Stomach (tissue), 9 donors: ENCODE data around the gene AP3B1. TPM values are rescaled to one million over a fixed set of nuclear protein-coding genes. Genes with fewer than 3 reads are reported as not detected.

Experiments
- DNase-seq, 2 donors: peaks; one replicate each; pipeline versions ENCODE4 v3.0.0 to v3.0.0-alpha.2; 2013 to 2019
- H3K27ac ChIP-seq, 5 donors: fragments of 200-600 bp in 4 of 5; sonication (generic) in 4 of 5; one replicate each; pipeline ENCODE4 v1.5.1; 2013 to 2019; ENCODE audit warnings: mild to moderate bottlenecking in 1 of 5, moderate library complexity in 1 of 5
- H3K27me3 ChIP-seq, 3 donors: fragments of 200-600 bp; sonication (generic); one replicate each; pipeline ENCODE4 v1.5.1; 2017 to 2019; ENCODE audit warnings: mixed run types in 1 of 3
- H3K36me3 ChIP-seq, 4 donors: fragments of 200-600 bp; sonication (generic); 1 replicate in 3 of 4; 2 replicates in 1 of 4; pipeline ENCODE4 v1.5.1; 2016 to 2019
- H3K4me1 ChIP-seq, 4 donors: fragments of 200-600 bp; sonication (generic); one replicate each; pipeline ENCODE4 v1.5.1; 2016 to 2019
- H3K4me3 ChIP-seq, 4 donors: fragments of 200-600 bp; sonication (generic) in 3 of 4; one replicate each; pipeline ENCODE4 v1.5.1; 2016 to 2019; ENCODE audit warnings: mild to moderate bottlenecking in 1 of 4
- H3K9me3 ChIP-seq, 4 donors: fragments of 200-600 bp; sonication (generic); one replicate each; pipeline ENCODE4 v1.5.1; 2016 to 2019
- EP300 ChIP-seq: sonication (generic); formaldehyde crosslinking; IDR thresholded peaks from one replicate; pipeline ENCODE4 v1.6.1; 2017; ENCODE audit warnings: antibody characterized with exemption
- POLR2A ChIP-seq, 4 donors: fragments of 450-650 bp; IDR thresholded peaks; one replicate each; pipeline ENCODE4 v1.6.1; 2016; ENCODE audit warnings: antibody characterized with exemption in 4 of 4, control low read depth in 2 of 4, mild to moderate bottlenecking in 1 of 4, moderate library complexity in 1 of 4
- POLR2AphosphoS5 ChIP-seq, 3 donors: sonication (generic); formaldehyde crosslinking; IDR thresholded peaks; one replicate each; pipeline ENCODE4 v1.6.1; 2016; ENCODE audit warnings: antibody characterized with exemption in 3 of 3
- WGBS, 5 donors: extraction: QIAGEN DNeasy Blood & Tissue Kit in 3 of 5; methylation state at CpG; one replicate each; pipeline versions ENCODE4 v1.1.5 to v1.1.7; 2013 to 2018; 5-methylcytosine and 5-hydroxymethylcytosine counted together
- intact Hi-C: fragments of 100-400 bp; cut with DNase I; formaldehyde crosslinking; loops from one replicate; pipeline ENCODE4 v1.15.1; 2023; ENCODE audit warnings: low total_unique reads
- polyA plus RNA-seq, 3 donors: library from polyadenylated mRNA; stranded (reverse); fragments of 200-250 nt; gene quantifications; one replicate each; pipeline ENCODE4 v1.2.3, GENCODE V29; 2013
- total RNA-seq, 5 donors: library from RNA; depleted of rRNA; stranded (reverse); fragments of >200 nt; gene quantifications; one replicate each; pipeline versions ENCODE4 v1.1.0 to v1.2.3, GENCODE V29; 2014 to 2016
- TF ChIP-seq, protein P1 (sequence below), 7 experiments: fragments of 450-650 bp in 4 of 7; fragments of 200-600 bp in 3 of 7; sonication (generic) in 3 of 7; IDR thresholded peaks; one replicate each; pipeline ENCODE4 v1.5.1; 2016 to 2019; ENCODE audit warnings: antibody characterized with exemption in 7 of 7, control low read depth in 2 of 7, mild to moderate bottlenecking in 1 of 7
- donor health status: healthy with polysubstance abuse.
- donor health status: Bipolar disorder and iron deficiency.
- donor health status: healthy.

Gene AP3B1
- total and polyA plus RNA-seq, 8 donors, result 15.2 to 81.0 (median 23.5) TPM

DNA sequence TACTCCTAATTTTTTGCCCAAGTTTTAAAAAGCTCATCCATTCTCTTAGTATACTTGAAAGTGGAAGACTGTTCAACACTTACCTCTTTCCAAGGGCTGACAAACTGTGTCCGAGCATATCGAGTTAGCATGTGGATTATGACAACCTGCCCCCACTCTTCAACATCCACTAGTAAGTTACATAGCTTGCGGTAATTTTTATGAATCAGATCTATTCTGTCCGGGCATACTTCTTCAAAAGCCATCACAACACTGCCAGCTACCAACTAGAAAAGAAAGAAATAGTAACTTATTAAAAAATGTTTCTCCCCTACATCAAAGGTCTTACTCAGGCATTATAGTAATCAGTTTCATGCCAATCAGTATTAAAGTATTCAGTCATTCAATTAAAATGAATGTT is 78.5 kb downstream of the AP3B1 start:
- no peak overlapping the region for H3K27ac ChIP-seq
- H3K36me3 ChIP-seq, result peaks cover 0 to 31% (median 24%) of the 10 kb centered on the region in 4 donors
- no peak for DNase-seq
- H3K27me3 ChIP-seq, result no peaks in the 10 kb centered on the region
- WGBS, 5 donors, result 89 to 99% (median 98%) methylated on average over 4 of the region's 4 CpGs
- no peak overlapping the region for H3K4me3 ChIP-seq
- no peaks in the 10 kb centered on the region for H3K4me1 ChIP-seq
- no peaks in the 10 kb centered on the region for H3K9me3 ChIP-seq
- TF ChIP-seq, protein P1, sequence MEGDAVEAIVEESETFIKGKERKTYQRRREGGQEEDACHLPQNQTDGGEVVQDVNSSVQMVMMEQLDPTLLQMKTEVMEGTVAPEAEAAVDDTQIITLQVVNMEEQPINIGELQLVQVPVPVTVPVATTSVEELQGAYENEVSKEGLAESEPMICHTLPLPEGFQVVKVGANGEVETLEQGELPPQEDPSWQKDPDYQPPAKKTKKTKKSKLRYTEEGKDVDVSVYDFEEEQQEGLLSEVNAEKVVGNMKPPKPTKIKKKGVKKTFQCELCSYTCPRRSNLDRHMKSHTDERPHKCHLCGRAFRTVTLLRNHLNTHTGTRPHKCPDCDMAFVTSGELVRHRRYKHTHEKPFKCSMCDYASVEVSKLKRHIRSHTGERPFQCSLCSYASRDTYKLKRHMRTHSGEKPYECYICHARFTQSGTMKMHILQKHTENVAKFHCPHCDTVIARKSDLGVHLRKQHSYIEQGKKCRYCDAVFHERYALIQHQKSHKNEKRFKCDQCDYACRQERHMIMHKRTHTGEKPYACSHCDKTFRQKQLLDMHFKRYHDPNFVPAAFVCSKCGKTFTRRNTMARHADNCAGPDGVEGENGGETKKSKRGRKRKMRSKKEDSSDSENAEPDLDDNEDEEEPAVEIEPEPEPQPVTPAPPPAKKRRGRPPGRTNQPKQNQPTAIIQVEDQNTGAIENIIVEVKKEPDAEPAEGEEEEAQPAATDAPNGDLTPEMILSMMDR (IDR thresholded peaks at IDR 0.05), result no peak
- intact Hi-C loops, result no loop called here

DNA sequence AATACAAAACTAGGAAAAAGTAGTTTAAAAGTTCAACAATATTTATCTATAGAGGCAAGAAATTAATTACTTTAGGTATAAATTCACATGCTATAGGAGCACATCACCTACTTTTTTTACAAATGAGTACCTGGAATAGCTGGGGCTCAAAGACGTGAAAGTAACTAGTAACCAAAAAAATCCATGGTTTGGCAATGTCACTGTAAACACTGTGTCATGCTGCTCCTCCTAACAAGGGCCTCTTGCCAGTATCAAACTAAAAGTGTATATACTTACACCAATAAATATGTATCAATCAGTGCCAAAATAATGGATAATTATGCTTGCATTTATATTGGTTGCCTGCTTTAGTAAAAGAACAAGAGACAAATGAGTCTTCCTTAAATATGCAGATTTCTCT is 78.9 kb downstream of the AP3B1 start:
- no peak for DNase-seq
- no peaks in the 10 kb centered on the region for H3K4me1 ChIP-seq
- 59 to 84% (median 73%) methylated on average over 1 of the region's 1 CpG for WGBS, 5 donors
- no peaks in the 10 kb centered on the region for H3K27me3 ChIP-seq
- no peak for TF ChIP-seq POLR2AphosphoS5 (IDR thresholded peaks at IDR 0.05)
- no peak for TF ChIP-seq EP300
- TF ChIP-seq, protein P1 (IDR thresholded peaks at IDR 0.05), result no peak
- no peak for TF ChIP-seq POLR2A (IDR thresholded peaks at IDR 0.05)
- no peaks in the 10 kb centered on the region for H3K9me3 ChIP-seq
- peaks cover 0 to 27% (median 20%) of the 10 kb centered on the region in 4 donors for H3K36me3 ChIP-seq
- intact Hi-C loops, result no loop called here
- no peak overlapping the region for H3K27ac ChIP-seq
- no peak overlapping the region for H3K4me3 ChIP-seq

- no peak for DNase-seq
- TF ChIP-seq POLR2AphosphoS5 (IDR thresholded peaks at IDR 0.05) (no peak), POLR2A (IDR thresholded peaks at IDR 0.05) (no peak), EP300 (no peak)
- TF ChIP-seq, protein P1 (IDR thresholded peaks at IDR 0.05), result no peak
- intact Hi-C loops, result no loop called here
- peaks cover 0 to 22% (median 17%) of the 10 kb centered on the region in 4 donors for H3K36me3 ChIP-seq
- H3K27ac ChIP-seq, result no peak overlapping the region
- H3K27me3 ChIP-seq, result no peaks in the 10 kb centered on the region
- 92 to 98% (median 96%) methylated on average over 3 of the region's 3 CpGs for WGBS, 5 donors
- H3K4me3 ChIP-seq, result no peak overlapping the region
- H3K9me3 ChIP-seq, result no peaks in the 10 kb centered on the region
- H3K4me1 ChIP-seq, result no peaks in the 10 kb centered on the region
These were observed 80.7 kb downstream of the AP3B1 start for GRCh38 chr5:78213799-78214198.

GRCh38 chr5:78211052-78211451 is 83.4 kb downstream of the AP3B1 start:
- no peak overlapping the region for H3K4me3 ChIP-seq
- peaks cover 0 to 31% (median 26%) of the 10 kb centered on the region in 4 donors for H3K36me3 ChIP-seq
- H3K4me1 ChIP-seq, result no peaks in the 10 kb centered on the region
- DNase-seq, result no peak
- no peaks in the 10 kb centered on the region for H3K9me3 ChIP-seq
- no peak overlapping the region for H3K27ac ChIP-seq
- 81 to 96% (median 83%) methylated on average over 4 of the region's 4 CpGs for WGBS, 5 donors
- H3K27me3 ChIP-seq, result no peaks in the 10 kb centered on the region
- TF ChIP-seq POLR2AphosphoS5 (IDR thresholded peaks at IDR 0.05) (no peak), EP300 (no peak), POLR2A (IDR thresholded peaks at IDR 0.05) (no peak)
- TF ChIP-seq, protein P1 (IDR thresholded peaks at IDR 0.05), result no peak
- intact Hi-C loops, result no loop called here
